Measurements from ENCODE around the gene ANKH.

The ANKH gene

GRCh38 chr5:14713476-14714390, 157.8 kb downstream of the ANKH start:
- TF ChIP-seq CTCF (IDR thresholded peaks at IDR 0.05; ENCODE audit: insufficient read depth, low read depth, low read length, missing control alignments): no peak
- no peak for DNase-seq (ENCODE audit: low read depth)

GRCh38 chr5:14712666-14713065, 158.9 kb downstream of the ANKH start:
- DNase-seq (ENCODE audit: low read depth): no peak
- TF ChIP-seq CTCF (IDR thresholded peaks at IDR 0.05; ENCODE audit: insufficient read depth, low read depth, low read length, missing control alignments): no peak
- no peak overlapping the region for H3K4me3 ChIP-seq (ENCODE audit: low read length)

More at GRCh38 chr5:14713476-14714390, 157.8 kb downstream of the ANKH start:
- H3K4me3 ChIP-seq (ENCODE audit: low read length): no peak overlapping the region

GRCh38 chr5:14712131-14712530, 159.4 kb downstream of the ANKH start:
- TF ChIP-seq CTCF (IDR thresholded peaks at IDR 0.05; ENCODE audit: insufficient read depth, low read depth, low read length, missing control alignments): no peak
- DNase-seq (ENCODE audit: low read depth): no peak
- no peak overlapping the region for H3K4me3 ChIP-seq (ENCODE audit: low read length)

GRCh38 chr5:14710313-14710994, 161.1 kb downstream of the ANKH start:
- no peak for DNase-seq (ENCODE audit: low read depth)
- no peak overlapping the region for H3K4me3 ChIP-seq (ENCODE audit: low read length)
- TF ChIP-seq CTCF (IDR thresholded peaks at IDR 0.05; ENCODE audit: insufficient read depth, low read depth, low read length, missing control alignments): no peak

DNA sequence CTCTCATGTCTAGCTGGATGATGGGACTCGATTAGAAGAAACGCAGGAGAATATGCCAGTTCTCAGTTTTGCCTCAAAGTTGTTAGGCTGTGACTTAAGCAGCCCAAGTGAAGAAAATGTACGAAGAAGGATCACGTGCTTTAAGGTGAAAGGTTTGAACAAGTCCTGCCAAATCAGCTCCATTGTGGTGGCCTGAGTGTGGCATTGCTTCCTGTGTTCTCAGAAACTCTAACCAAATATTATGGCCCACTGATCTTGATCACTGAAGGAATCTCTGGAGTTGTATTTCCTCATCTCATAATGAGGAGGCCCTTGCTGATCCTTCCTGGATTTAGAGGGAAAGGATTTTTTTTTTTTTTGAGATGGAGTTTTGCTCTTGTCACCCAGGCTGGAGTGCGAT, 163.0 kb downstream of the ANKH start:
- no peak for TF ChIP-seq CTCF (IDR thresholded peaks at IDR 0.05; ENCODE audit: insufficient read depth, low read depth, low read length, missing control alignments)
- no peak for DNase-seq (ENCODE audit: low read depth)
- H3K4me3 ChIP-seq (ENCODE audit: low read length): no peak overlapping the region

DNA sequence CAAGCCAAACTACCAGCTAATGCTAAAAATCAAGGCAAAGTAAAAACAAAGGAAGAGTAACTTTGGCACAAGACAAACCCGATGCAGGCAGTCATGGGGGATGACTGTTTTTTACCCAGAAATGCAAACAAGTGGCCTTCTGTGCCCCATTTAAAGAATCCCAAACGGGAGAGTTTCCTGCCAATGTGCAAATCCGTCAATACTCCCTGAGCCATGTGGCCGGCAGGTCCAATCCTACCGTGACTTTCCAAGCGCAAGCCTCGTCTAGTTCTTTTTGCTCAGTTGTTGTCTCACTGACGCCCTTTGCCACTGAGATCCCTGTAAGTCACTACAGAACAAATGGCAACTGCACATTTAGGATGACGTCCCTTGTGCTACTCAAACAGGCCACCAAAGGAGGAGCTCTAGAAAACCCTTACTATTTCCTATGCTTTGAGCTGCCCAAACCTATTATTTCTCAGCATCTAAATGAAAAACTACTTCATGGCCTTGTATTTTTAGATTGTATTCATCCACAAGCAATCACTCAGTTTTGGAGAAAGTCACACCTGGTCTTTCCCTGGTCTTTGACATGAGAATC, 163.7 kb downstream of the ANKH start:
- TF ChIP-seq CTCF (IDR thresholded peaks at IDR 0.05; ENCODE audit: insufficient read depth, low read depth, low read length, missing control alignments): no peak
- DNase-seq (ENCODE audit: low read depth): no peak
- no peak overlapping the region for H3K4me3 ChIP-seq (ENCODE audit: low read length)
